Measurements from ENCODE around the gene RAB35.

- TF ChIP-seq POLR2AphosphoS5 (IDR thresholded peaks at IDR 0.05; ENCODE audit: low read depth, low read length) (no peak), TAF1 (IDR thresholded peaks at IDR 0.05; ENCODE audit: borderline replicate concordance, insufficient read depth, low read length) (no peak), SIN3A (IDR thresholded peaks at IDR 0.05; ENCODE audit: borderline replicate concordance, insufficient read depth, low read length) (no peak)
Observed at GRCh38 chr12:120136093-120136770, 19.7 kb upstream of the RAB35 start.

All from PFSK-1 (cell line).